Stomach (tissue), 4 donors: ENCODE results near the gene STK32A.

ENCODE experiments used
- CTCF ChIP-seq, 7 experiments: fragments of 450-650 bp in 4 of 7; fragments of 200-600 bp in 3 of 7; sonication (generic) in 3 of 7; IDR thresholded peaks; one replicate each; pipeline ENCODE4 v1.5.1; 2016 to 2019; ENCODE audit warnings: antibody characterized with exemption in 7 of 7, control low read depth in 2 of 7, mild to moderate bottlenecking in 1 of 7
- EP300 ChIP-seq: sonication (generic); formaldehyde crosslinking; IDR thresholded peaks from one replicate; pipeline ENCODE4 v1.6.1; 2017; ENCODE audit warnings: antibody characterized with exemption
- POLR2A ChIP-seq, 4 donors: fragments of 450-650 bp; IDR thresholded peaks; one replicate each; pipeline ENCODE4 v1.6.1; 2016; ENCODE audit warnings: antibody characterized with exemption in 4 of 4, control low read depth in 2 of 4, mild to moderate bottlenecking in 1 of 4, moderate library complexity in 1 of 4

- TF ChIP-seq CTCF (IDR thresholded peaks at IDR 0.05) (no peak), POLR2A (IDR thresholded peaks at IDR 0.05) (no peak), EP300 (no peak)
Observed at GRCh38 chr5:147384346-147385193, 149.7 kb downstream of the STK32A start.
